Ishikawa (cell line): Measurements from ENCODE around the gene TMEM219.

ENCODE experiments used
- CEBPB ChIP-seq: IDR thresholded peaks from 2 replicates; pipeline ENCODE4 v1.6.1; 2012
- CREB1 ChIP-seq: IDR thresholded peaks from 2 replicates; pipeline ENCODE4 v1.6.1; 2012; ENCODE audit warnings: low read depth
- EP300 ChIP-seq: IDR thresholded peaks from 2 replicates; pipeline ENCODE4 v1.6.1; 2012; ENCODE audit warnings: borderline replicate concordance
- NFIC ChIP-seq: IDR thresholded peaks from 2 replicates; pipeline ENCODE4 v1.6.1; 2012
- REST ChIP-seq: IDR thresholded peaks from 2 replicates; pipeline ENCODE4 v1.6.1; 2012; ENCODE audit warnings: low read depth, mild to moderate bottlenecking
- TAF1 ChIP-seq: IDR thresholded peaks from 2 replicates; pipeline ENCODE4 v1.6.1; 2012; ENCODE audit warnings: low read depth, mild to moderate bottlenecking
- TCF12 ChIP-seq: IDR thresholded peaks from 2 replicates; pipeline ENCODE4 v1.6.1; 2012; ENCODE audit warnings: low read depth
- YY1 ChIP-seq: IDR thresholded peaks from 2 replicates; pipeline ENCODE4 v1.6.1; 2012; ENCODE audit warnings: low read depth
- TF ChIP-seq, protein P1 (sequence below): IDR thresholded peaks from 2 replicates; pipeline ENCODE4 v1.6.1; 2012

DNA sequence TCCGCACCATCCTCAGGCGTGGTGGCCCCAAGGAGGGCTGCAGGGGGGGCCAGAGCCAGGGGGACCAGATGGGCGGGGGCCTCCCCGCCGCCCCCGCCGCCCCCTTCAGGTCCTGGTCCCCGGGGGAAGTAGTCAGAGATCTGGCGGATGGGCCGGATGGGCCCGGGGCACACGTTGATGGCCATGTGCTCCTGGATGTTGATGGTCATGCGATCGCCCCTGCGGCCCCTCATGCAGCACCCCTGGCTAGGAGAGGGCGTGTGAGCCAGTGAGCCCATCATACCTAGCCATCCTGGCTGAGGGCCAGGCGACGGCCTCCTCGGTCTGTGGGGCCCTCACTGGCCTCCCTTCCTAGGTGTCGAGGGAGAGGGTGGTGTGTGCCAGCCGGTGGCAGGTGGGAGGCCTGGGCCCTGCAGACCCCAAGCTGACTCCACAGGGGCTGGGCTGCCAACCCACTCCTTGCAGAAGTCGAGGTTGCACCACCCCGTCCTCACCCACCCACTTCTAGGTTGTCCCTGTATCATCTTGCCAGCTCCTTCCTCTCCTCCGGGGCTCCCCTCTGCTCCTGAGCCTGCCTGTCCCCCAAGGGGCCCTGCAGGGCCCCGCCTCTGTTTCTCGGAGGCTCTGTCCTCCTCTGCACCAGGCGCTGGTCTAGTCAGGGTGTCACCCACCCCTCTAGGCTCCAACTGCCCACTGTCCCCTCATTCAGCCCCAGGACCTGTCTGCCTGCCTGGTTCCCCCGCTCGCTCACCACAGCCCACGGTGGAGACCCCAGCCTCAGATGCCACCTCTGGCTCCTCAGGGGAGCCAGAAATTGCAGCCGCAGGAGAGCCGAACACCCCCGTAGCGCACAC is 48.3 kb downstream of the TMEM219 start:
- no peak for TF ChIP-seq TAF1
- no peak for TF ChIP-seq NFIC
- TF ChIP-seq EP300, result no peak
- TF ChIP-seq REST, result no peak
- TF ChIP-seq TCF12, result no peak
- TF ChIP-seq, protein P1, sequence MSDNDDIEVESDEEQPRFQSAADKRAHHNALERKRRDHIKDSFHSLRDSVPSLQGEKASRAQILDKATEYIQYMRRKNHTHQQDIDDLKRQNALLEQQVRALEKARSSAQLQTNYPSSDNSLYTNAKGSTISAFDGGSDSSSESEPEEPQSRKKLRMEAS, result no peak
- no peak for TF ChIP-seq YY1
- no peak for TF ChIP-seq CREB1
- no peak for TF ChIP-seq CEBPB
